Large intestine (tissue), 12 donors: ENCODE data around the gene KBTBD7. TPM values are rescaled to one million over a fixed set of nuclear protein-coding genes. Genes with fewer than 3 reads are reported as not detected.

Experiments used
- DNase-seq, 2 donors: peaks; one replicate each; pipeline versions ENCODE4 v3.0.0 to v3.0.0-alpha.2; 2013
- H3K27ac ChIP-seq: one replicate; pipeline ENCODE4 v1.5.1; 2013; ENCODE audit warnings: low read length
- H3K27me3 ChIP-seq: 2 replicates; pipeline ENCODE4 v1.6.1; 2013; ENCODE audit warnings: low read length; ENCODE audit not compliant: control insufficient read depth, insufficient read depth
- H3K36me3 ChIP-seq: 2 replicates; pipeline ENCODE4 v1.6.1; 2013; ENCODE audit warnings: low read length; ENCODE audit not compliant: control insufficient read depth, insufficient read depth
- H3K4me1 ChIP-seq: one replicate; pipeline ENCODE4 v1.6.1; 2013; ENCODE audit warnings: low read length; ENCODE audit not compliant: control insufficient read depth, insufficient read depth
- H3K4me3 ChIP-seq: one replicate; pipeline ENCODE4 v1.5.1; 2013; ENCODE audit warnings: low read length
- H3K9me3 ChIP-seq: one replicate; pipeline ENCODE4 v1.6.1; 2013; ENCODE audit warnings: mild to moderate bottlenecking, low read depth, low read length, moderate library complexity; ENCODE audit not compliant: control insufficient read depth
- WGBS: methylation state at CpG from one replicate; pipeline ENCODE4 v1.1.5; 2013; ENCODE audit warnings: low lambda C conversion rate; ENCODE audit not compliant: insufficient coverage; 5-methylcytosine and 5-hydroxymethylcytosine counted together
- long read RNA-seq, 11 donors: transcript quantifications; one replicate each; lab custom pipeline, GENCODE V29; 2026
- polyA plus RNA-seq: library from polyadenylated mRNA; unstranded; fragments of 120-200 nt; gene quantifications from one replicate; pipeline ENCODE4 v1.2.1, GENCODE V29; 2013

KBTBD7 gene, protein sequence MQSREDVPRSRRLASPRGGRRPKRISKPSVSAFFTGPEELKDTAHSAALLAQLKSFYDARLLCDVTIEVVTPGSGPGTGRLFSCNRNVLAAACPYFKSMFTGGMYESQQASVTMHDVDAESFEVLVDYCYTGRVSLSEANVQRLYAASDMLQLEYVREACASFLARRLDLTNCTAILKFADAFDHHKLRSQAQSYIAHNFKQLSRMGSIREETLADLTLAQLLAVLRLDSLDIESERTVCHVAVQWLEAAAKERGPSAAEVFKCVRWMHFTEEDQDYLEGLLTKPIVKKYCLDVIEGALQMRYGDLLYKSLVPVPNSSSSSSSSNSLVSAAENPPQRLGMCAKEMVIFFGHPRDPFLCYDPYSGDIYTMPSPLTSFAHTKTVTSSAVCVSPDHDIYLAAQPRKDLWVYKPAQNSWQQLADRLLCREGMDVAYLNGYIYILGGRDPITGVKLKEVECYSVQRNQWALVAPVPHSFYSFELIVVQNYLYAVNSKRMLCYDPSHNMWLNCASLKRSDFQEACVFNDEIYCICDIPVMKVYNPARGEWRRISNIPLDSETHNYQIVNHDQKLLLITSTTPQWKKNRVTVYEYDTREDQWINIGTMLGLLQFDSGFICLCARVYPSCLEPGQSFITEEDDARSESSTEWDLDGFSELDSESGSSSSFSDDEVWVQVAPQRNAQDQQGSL
- 10.3 TPM for polyA plus RNA-seq
- long read RNA-seq, donor 1, full-length matches to known transcripts = 10 of 10 reads
- long read RNA-seq, donor 1, partial matches to known transcripts = 0 of 10 reads
- long read RNA-seq, donor 1, other reads (novel, unspliced or antisense) = 0 of 10 reads
- long read RNA-seq, donor 2, full-length matches to known transcripts = 24 of 24 reads
- long read RNA-seq, donor 2, partial matches to known transcripts = 0 of 24 reads
- long read RNA-seq, donor 2, other reads (novel, unspliced or antisense) = 0 of 24 reads
- long read RNA-seq, donor 3 = 0 reads
- long read RNA-seq, donor 4, full-length matches to known transcripts = 2 of 2 reads
- long read RNA-seq, donor 4, partial matches to known transcripts = 0 of 2 reads
- long read RNA-seq, donor 4, other reads (novel, unspliced or antisense) = 0 of 2 reads
- long read RNA-seq, donor 5, full-length matches to known transcripts = 7 of 7 reads
- long read RNA-seq, donor 5, partial matches to known transcripts = 0 of 7 reads
- long read RNA-seq, donor 5, other reads (novel, unspliced or antisense) = 0 of 7 reads
- long read RNA-seq, donor 6, full-length matches to known transcripts = 17 of 17 reads
- long read RNA-seq, donor 6, partial matches to known transcripts = 0 of 17 reads
- long read RNA-seq, donor 6, other reads (novel, unspliced or antisense) = 0 of 17 reads
- long read RNA-seq, donor 7, full-length matches to known transcripts = 3 of 3 reads
- long read RNA-seq, donor 7, partial matches to known transcripts = 0 of 3 reads
- long read RNA-seq, donor 7, other reads (novel, unspliced or antisense) = 0 of 3 reads
- long read RNA-seq, donor 8, full-length matches to known transcripts = 14 of 14 reads
- long read RNA-seq, donor 8, partial matches to known transcripts = 0 of 14 reads
- long read RNA-seq, donor 8, other reads (novel, unspliced or antisense) = 0 of 14 reads
- long read RNA-seq, donor 9, full-length matches to known transcripts = 9 of 9 reads
- long read RNA-seq, donor 9, partial matches to known transcripts = 0 of 9 reads
- long read RNA-seq, donor 9, other reads (novel, unspliced or antisense) = 0 of 9 reads
- long read RNA-seq, donor 10, full-length matches to known transcripts = 15 of 15 reads
- long read RNA-seq, donor 10, partial matches to known transcripts = 0 of 15 reads
- long read RNA-seq, donor 10, other reads (novel, unspliced or antisense) = 0 of 15 reads
- long read RNA-seq, donor 11, full-length matches to known transcripts = 12 of 12 reads
- long read RNA-seq, donor 11, partial matches to known transcripts = 0 of 12 reads
- long read RNA-seq, donor 11, other reads (novel, unspliced or antisense) = 0 of 12 reads

DNA sequence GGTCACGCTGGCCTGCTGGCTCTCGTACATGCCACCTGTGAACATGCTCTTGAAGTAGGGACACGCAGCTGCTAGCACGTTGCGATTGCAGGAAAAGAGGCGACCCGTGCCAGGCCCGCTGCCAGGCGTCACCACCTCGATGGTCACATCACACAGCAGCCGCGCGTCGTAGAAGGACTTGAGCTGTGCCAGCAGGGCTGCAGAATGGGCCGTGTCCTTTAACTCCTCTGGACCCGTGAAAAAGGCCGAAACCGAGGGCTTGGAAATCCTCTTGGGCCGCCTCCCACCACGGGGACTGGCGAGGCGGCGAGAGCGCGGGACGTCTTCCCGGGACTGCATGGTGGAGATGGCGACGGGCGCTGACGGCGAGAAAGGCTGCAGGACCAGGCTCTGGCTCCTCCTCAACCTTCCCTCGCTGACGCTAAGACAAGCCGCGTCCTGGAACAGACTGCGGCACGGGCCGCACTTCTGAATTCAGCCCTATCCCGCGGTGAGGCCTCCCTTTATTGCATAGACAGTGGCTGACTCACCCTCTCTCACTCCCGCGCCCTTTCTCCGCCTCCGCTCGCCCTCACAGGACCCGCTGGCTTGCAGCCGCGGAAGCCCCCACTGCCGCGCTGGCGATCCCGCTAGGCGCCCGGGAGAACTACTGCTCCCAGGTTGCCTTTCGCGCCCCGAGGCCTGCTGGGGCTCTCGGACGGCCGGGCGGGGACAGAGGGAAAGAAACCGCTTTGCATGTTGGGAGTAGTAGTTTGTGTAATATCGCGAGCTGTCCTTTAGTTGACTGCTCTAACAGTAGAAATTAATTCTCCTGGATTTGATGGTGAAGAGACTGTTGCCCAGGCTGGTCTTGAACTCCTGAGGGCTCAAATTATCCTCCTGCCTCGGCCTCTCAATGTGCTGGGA, at the start of gene KBTBD7:
Gene KBTBD7 (minus strand): TSS at position 651 of the 906 bp plus-strand sequence. CDS start 312 bp downstream, at position 339.
- peak; percentile 92 to 96 for DNase-seq
- Histone ChIP-seq H3K36me3 (no peaks in the 10 kb centered on the region), H3K27ac (peak within 1 kb of the TSS; percentile 85), H3K4me1 (peaks cover 3% of the 10 kb centered on the region), H3K27me3 (no peaks in the 10 kb centered on the region), H3K4me3 (peak within 1 kb of the TSS; percentile 86), H3K9me3 (peaks cover 12% of the 10 kb centered on the region)
- no CpG with 5 or more reads among the region's 66 CpGs for WGBS

DNA sequence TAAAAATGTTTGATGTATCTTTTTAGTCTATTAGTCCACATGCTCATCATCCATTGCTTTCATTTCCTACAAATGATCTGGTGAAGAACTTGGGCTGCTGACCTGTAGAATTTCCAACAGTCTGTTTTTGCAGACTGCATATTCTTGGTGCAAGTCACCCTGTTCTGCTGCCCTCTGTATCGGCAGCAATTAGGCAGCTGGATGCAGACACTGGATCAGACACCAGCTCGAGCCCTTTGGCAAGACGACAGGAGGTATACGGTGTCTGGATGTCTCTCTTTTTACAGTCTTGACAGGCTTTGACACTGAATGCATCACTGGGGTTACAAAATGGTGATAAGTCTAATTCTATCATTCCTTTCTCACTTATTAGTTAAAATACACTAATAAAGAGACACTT, 47.3 kb upstream of the KBTBD7 start:
- no peaks in the 10 kb centered on the region for H3K27me3 ChIP-seq
- no peaks in the 10 kb centered on the region for H3K9me3 ChIP-seq
- no peak overlapping the region for H3K27ac ChIP-seq
- WGBS = no CpG with 5 or more reads among the region's 4 CpGs
- no peaks in the 10 kb centered on the region for H3K4me1 ChIP-seq
- H3K36me3 ChIP-seq = peaks cover 8% of the 10 kb centered on the region
- DNase-seq = no peak
- no peak overlapping the region for H3K4me3 ChIP-seq

DNA sequence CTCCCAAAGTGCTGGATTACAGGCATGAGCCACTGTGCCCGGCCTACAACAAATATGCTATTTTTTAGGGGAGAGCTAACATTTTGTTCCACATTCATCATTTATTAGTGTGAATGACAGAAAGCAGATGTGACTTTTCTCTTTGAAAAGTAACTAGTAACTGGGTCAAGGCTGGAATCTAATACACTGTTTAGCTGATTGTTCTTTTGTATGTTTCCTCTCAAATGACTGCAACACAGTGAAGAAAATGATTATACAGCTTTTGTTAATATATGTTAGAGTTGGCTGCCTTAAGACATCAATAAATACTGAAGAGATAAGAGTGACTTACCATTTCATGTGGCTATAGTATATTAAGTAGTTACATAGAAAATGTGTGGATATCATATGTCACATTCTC, 42.0 kb upstream of the KBTBD7 start:
- H3K36me3 ChIP-seq = peaks cover 13% of the 10 kb centered on the region
- H3K4me1 ChIP-seq = no peaks in the 10 kb centered on the region
- H3K9me3 ChIP-seq = no peaks in the 10 kb centered on the region
- no CpG with 5 or more reads among the region's 1 CpG for WGBS
- H3K4me3 ChIP-seq = no peak overlapping the region
- H3K27me3 ChIP-seq = no peaks in the 10 kb centered on the region
- DNase-seq = peak in 1 of 2 donors; percentile 12
- H3K27ac ChIP-seq = no peak overlapping the region

DNA sequence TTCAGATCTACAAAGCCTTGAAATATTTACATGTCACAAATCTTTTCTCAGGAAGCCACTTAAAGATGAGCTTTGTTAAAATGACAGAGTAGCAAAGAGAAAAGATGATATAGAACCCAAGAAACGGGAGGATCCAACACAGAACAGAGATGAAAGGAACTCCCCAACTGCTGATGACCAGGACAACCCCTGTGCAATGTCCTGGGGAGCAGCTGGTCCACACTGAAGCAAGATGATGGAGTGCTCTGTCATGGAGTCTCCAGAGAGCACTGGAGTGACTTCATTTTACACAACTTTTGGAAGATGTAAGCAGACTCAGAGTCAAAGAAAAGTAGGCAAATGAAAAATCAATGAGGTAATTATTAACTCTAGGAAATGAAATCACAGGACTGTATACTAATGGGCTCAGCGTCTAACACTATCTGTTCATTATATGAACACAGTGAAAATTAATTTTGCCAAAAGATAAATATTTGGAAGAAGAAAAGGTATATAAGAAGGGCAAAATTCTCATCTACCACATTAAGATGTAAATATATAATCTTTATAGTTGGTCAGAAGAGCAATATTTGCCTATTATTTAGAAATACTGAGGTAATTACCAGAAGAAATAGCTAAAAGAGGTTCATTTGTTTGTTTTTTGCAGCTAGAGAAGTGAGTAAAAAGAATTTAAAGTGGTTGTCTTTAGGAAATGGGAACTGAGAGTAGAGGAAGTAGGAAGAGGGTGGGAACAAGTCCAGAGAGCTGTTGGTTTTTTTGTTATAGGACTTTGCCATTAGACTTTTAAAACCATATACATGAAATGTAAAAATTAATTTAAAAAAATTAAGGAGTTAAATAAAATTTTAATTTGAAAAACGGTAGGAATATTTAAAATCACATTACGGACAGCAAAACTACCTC, 38.5 kb upstream of the KBTBD7 start:
- 94% methylated on average over 3 of the region's 4 CpGs for WGBS
- H3K36me3 ChIP-seq = peaks cover 11% of the 10 kb centered on the region
- no peak overlapping the region for H3K27ac ChIP-seq
- H3K27me3 ChIP-seq = no peaks in the 10 kb centered on the region
- DNase-seq = no peak
- H3K4me3 ChIP-seq = no peak overlapping the region
- no peaks in the 10 kb centered on the region for H3K9me3 ChIP-seq
- H3K4me1 ChIP-seq = no peaks in the 10 kb centered on the region

DNA sequence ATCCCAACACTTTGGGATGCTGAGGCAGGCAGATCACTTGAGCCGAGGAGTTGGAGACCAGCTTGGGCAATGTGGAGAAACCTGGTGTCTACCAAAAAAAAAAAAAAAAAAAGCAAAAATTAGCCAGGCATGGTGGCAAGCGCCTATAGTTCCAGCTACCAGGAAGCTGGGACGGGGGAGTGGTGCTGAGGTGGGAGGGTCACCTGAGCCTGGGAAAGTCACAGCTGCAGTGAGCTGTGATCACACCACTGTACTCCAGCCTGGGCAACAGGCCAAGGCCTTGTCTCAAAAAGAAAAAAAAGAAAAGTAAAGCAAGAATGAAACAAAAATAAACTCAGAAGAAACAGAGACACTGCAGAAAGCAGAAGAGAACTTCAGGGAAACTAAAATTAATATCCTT, 37.4 kb upstream of the KBTBD7 start:
- no CpG with 5 or more reads among the region's 3 CpGs for WGBS
- H3K27me3 ChIP-seq = no peaks in the 10 kb centered on the region
- peak; percentile 2 to 24 for DNase-seq
- H3K27ac ChIP-seq = no peak overlapping the region
- no peaks in the 10 kb centered on the region for H3K9me3 ChIP-seq
- H3K4me1 ChIP-seq = no peaks in the 10 kb centered on the region
- H3K36me3 ChIP-seq = peaks cover 11% of the 10 kb centered on the region
- no peak overlapping the region for H3K4me3 ChIP-seq

DNA sequence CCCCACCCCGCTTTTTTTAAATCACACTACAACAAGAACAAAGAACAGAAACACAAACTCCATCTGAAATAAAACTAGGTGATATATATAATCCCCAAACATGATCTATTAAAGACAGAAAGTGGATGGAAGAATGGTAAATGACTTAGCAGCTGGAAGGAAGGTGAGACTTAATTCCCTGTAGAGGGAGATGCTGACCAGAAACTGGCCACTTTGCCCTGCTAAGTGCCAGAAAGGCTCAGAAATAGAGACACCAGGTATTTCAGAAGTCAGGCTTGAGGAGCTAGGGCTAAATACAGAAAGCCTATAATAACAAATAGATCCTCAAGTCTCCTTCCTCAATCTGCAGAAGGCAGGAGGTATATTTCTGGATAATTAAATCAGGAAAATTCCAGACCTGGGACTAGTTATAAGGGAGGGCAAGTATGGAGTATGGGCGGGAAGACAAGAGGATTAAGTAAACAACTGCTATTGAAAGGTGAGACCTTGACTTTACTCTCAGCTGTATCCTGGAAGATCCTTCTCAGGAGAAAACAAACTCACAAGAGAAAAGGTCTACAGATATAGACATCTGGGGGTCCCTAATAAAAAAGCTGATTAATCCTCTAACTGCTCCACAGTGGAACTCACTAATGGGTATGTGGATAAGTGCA, 36.8 kb upstream of the KBTBD7 start:
- Histone ChIP-seq H3K4me1 (no peaks in the 10 kb centered on the region), H3K36me3 (peaks cover 14% of the 10 kb centered on the region), H3K27me3 (no peaks in the 10 kb centered on the region), H3K4me3 (no peak overlapping the region), H3K9me3 (no peaks in the 10 kb centered on the region), H3K27ac (no peak overlapping the region)
- no peak for DNase-seq
- WGBS = 89% methylated on average over 1 of the region's 2 CpGs

DNA sequence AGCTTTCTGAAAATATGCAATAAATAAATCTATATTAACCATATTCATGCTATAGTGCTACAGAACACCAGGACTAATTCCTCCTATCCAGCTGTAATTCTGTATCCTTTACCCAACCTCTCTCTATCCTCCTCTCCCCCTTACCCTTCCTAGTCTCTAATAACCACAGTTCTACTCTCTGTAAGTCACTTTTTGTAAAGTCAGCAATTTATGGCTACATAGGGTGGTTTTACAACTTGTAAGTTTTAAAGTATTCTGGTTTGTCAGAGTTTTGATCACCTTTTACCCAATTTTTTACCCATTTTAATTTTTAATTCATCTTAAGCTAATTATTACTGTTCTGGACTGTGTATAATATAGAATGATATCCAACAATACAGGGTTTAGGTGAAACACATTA, 35.0 kb upstream of the KBTBD7 start:
- no peaks in the 10 kb centered on the region for H3K9me3 ChIP-seq
- no peak overlapping the region for H3K27ac ChIP-seq
- H3K4me3 ChIP-seq = no peak overlapping the region
- no peaks in the 10 kb centered on the region for H3K4me1 ChIP-seq
- H3K27me3 ChIP-seq = no peaks in the 10 kb centered on the region
- no peak for DNase-seq
- H3K36me3 ChIP-seq = peaks cover 14% of the 10 kb centered on the region
